D341Med (cell line): ENCODE data around the gene ZAP70.
A peak's percentile ranks its signal among the peaks of the same experiment; 100 is the strongest.

Experiments
- DNase-seq: peaks from one replicate; pipeline ENCODE4 v3.0.0; 2012; ENCODE audit warnings: low spot score

Gene ZAP70

GRCh38 chr2:97752342-97753334 is 39.3 kb downstream of the ZAP70 start:
- DNase-seq = no peak

GRCh38 chr2:97754690-97755346 is 41.4 kb downstream of the ZAP70 start:
- DNase-seq = no peak

GRCh38 chr2:97755491-97755890 is 42.1 kb downstream of the ZAP70 start:
- no peak for DNase-seq

GRCh38 chr2:97757062-97757461 is 43.7 kb downstream of the ZAP70 start:
- DNase-seq = no peak

GRCh38 chr2:97758131-97758705 is 44.8 kb downstream of the ZAP70 start:
- no peak for DNase-seq

- no peak for DNase-seq
Measured at GRCh38 chr2:97759727-97760407, 46.5 kb downstream of the ZAP70 start.

GRCh38 chr2:97760480-97761049 is 47.2 kb downstream of the ZAP70 start:
- DNase-seq = no peak

- no peak for DNase-seq
Measured at GRCh38 chr2:97761192-97761591, 47.8 kb downstream of the ZAP70 start.

GRCh38 chr2:97763176-97763845 is 49.9 kb downstream of the ZAP70 start:
- no peak for DNase-seq

GRCh38 chr2:97764559-97765263 is 51.3 kb downstream of the ZAP70 start:
- DNase-seq = no peak

GRCh38 chr2:97765933-97766332 is 52.6 kb downstream of the ZAP70 start:
- DNase-seq = no peak

- no peak for DNase-seq
Measured at GRCh38 chr2:97766567-97766966, 53.2 kb downstream of the ZAP70 start.

- no peak for DNase-seq
Measured at GRCh38 chr2:97769308-97769707, 55.9 kb downstream of the ZAP70 start.

GRCh38 chr2:97769711-97770110 is 56.3 kb downstream of the ZAP70 start:
- DNase-seq = no peak

- no peak for DNase-seq
Measured at GRCh38 chr2:97770445-97770844, 57.1 kb downstream of the ZAP70 start.

- peak; percentile 56 for DNase-seq
Measured at GRCh38 chr2:97774425-97774824, 61.0 kb downstream of the ZAP70 start.

GRCh38 chr2:97775074-97775473 is 61.7 kb downstream of the ZAP70 start:
- no peak for DNase-seq

GRCh38 chr2:97779141-97779540 is 65.8 kb downstream of the ZAP70 start:
- no peak for DNase-seq

GRCh38 chr2:97781981-97782380 is 68.6 kb downstream of the ZAP70 start:
- no peak for DNase-seq

GRCh38 chr2:97784953-97785352 is 71.6 kb downstream of the ZAP70 start:
- DNase-seq = no peak

- DNase-seq = no peak
Measured at GRCh38 chr2:97785818-97786217, 72.4 kb downstream of the ZAP70 start.
